ENCODE measurements around the gene SCAMP1.

SCAMP1 gene

GRCh38 chr5:78499485-78499884 is 139.1 kb downstream of the SCAMP1 start:
- Histone ChIP-seq H3F3A (ENCODE audit: insufficient read depth, low read length) (no peaks in the 10 kb centered on the region), H3K4me1 (ENCODE audit: insufficient read depth, low read length, severe bottlenecking) (peaks cover 96% of the 10 kb centered on the region), H4K20me1 (ENCODE audit: insufficient read depth, low read length) (no peaks in the 10 kb centered on the region), H3K4me2 (ENCODE audit: low read length) (peak overlapping the region; percentile 80), H3K9ac (ENCODE audit: low read length) (peak overlapping the region; percentile 66; the same call in 1 of the 2 replicates), H2AFZ (ENCODE audit: low read length) (no peak overlapping the region), H3K4me3 (ENCODE audit: low read depth, low read length, poor library complexity, severe bottlenecking) (peak overlapping the region; percentile 61), H3K79me2 (ENCODE audit: insufficient read depth, low read length) (peaks cover 43% of the 10 kb centered on the region), H3K36me3 (ENCODE audit: insufficient read depth, low read length) (no peaks in the 10 kb centered on the region; the same call in 1 of the 2 replicates), H3K9me2 (ENCODE audit: low read depth, low read length) (no peaks in the 10 kb centered on the region), H3K27me3 (ENCODE audit: insufficient read depth, low read length) (no peaks in the 10 kb centered on the region), H3K9me3 (ENCODE audit: low read length) (no peaks in the 10 kb centered on the region), H3K27ac (ENCODE audit: low read depth, low read length, poor library complexity, severe bottlenecking) (peak overlapping the region; percentile 98)
- no peak for TF ChIP-seq CTCF (IDR thresholded peaks at IDR 0.05; ENCODE audit: low read length)
- TF ChIP-seq EZH2 (IDR thresholded peaks at IDR 0.05; ENCODE audit: borderline replicate concordance, low read length) = no peak

- peaks cover 43% of the 10 kb centered on the region for H3K79me2 ChIP-seq (ENCODE audit: insufficient read depth, low read length)
- peak overlapping the region; percentile 80; the same call in 1 of the 2 replicates for H3K4me2 ChIP-seq (ENCODE audit: low read length)
- H3K27me3 ChIP-seq (ENCODE audit: insufficient read depth, low read length) = no peaks in the 10 kb centered on the region
- peaks cover 97% of the 10 kb centered on the region for H3K4me1 ChIP-seq (ENCODE audit: insufficient read depth, low read length, severe bottlenecking)
- no peak for TF ChIP-seq CTCF (IDR thresholded peaks at IDR 0.05; ENCODE audit: low read length)
- TF ChIP-seq EZH2 (IDR thresholded peaks at IDR 0.05; ENCODE audit: borderline replicate concordance, low read length) = no peak
- H2AFZ ChIP-seq (ENCODE audit: low read length) = no peak overlapping the region
- peak overlapping the region; percentile 66; the same call in 1 of the 2 replicates for H3K9ac ChIP-seq (ENCODE audit: low read length)
- H3K9me2 ChIP-seq (ENCODE audit: low read depth, low read length) = no peaks in the 10 kb centered on the region
- no peaks in the 10 kb centered on the region for H3K9me3 ChIP-seq (ENCODE audit: low read length)
- peak overlapping the region; percentile 61 for H3K4me3 ChIP-seq (ENCODE audit: low read depth, low read length, poor library complexity, severe bottlenecking)
- no peaks in the 10 kb centered on the region for H4K20me1 ChIP-seq (ENCODE audit: insufficient read depth, low read length)
- H3K36me3 ChIP-seq (ENCODE audit: insufficient read depth, low read length) = peaks cover 1% of the 10 kb centered on the region; the same call in 1 of the 2 replicates
- peak overlapping the region; percentile 98 for H3K27ac ChIP-seq (ENCODE audit: low read depth, low read length, poor library complexity, severe bottlenecking)
- no peaks in the 10 kb centered on the region for H3F3A ChIP-seq (ENCODE audit: insufficient read depth, low read length)
Observed at GRCh38 chr5:78500028-78500427, 139.6 kb downstream of the SCAMP1 start.

DNA sequence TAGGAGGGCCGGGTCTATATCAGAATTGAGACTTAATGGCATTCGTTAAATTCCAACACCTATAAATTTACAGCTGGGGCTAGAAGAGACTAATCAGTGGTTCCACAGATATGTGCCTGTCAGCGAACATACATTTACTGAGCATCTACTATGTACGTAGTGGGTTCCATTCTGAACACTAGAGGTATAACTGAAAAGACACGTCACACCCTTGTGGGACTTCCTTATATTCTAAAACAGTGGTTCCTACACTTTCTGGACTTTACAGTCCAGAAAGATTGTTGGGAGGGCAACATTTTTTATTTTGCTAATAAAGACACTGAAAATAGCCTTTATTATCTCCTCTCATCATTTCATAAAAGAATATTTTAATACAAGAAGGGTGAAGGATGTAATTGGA is 140.5 kb downstream of the SCAMP1 start:
- Histone ChIP-seq H3K4me2 (ENCODE audit: low read length) (no peak overlapping the region), H3K4me1 (ENCODE audit: insufficient read depth, low read length, severe bottlenecking) (peaks cover 97% of the 10 kb centered on the region), H3K4me3 (ENCODE audit: low read depth, low read length, poor library complexity, severe bottlenecking) (no peak overlapping the region), H3K9me2 (ENCODE audit: low read depth, low read length) (no peaks in the 10 kb centered on the region), H3K27ac (ENCODE audit: low read depth, low read length, poor library complexity, severe bottlenecking) (peak overlapping the region; percentile 98), H3K79me2 (ENCODE audit: insufficient read depth, low read length) (peaks cover 41% of the 10 kb centered on the region), H3K27me3 (ENCODE audit: insufficient read depth, low read length) (no peaks in the 10 kb centered on the region), H3K36me3 (ENCODE audit: insufficient read depth, low read length) (peaks cover 3% of the 10 kb centered on the region; the same call in 1 of the 2 replicates), H4K20me1 (ENCODE audit: insufficient read depth, low read length) (no peaks in the 10 kb centered on the region), H3K9me3 (ENCODE audit: low read length) (no peaks in the 10 kb centered on the region), H3K9ac (ENCODE audit: low read length) (no peak overlapping the region), H3F3A (ENCODE audit: insufficient read depth, low read length) (no peaks in the 10 kb centered on the region), H2AFZ (ENCODE audit: low read length) (no peak overlapping the region)
- TF ChIP-seq EZH2 (IDR thresholded peaks at IDR 0.05; ENCODE audit: borderline replicate concordance, low read length) = no peak
- no peak for TF ChIP-seq CTCF (IDR thresholded peaks at IDR 0.05; ENCODE audit: low read length)

Measured in OCI-LY1 (cell line).